Coronary artery (tissue), 2 donors: Measurements from ENCODE around the gene ZNF101.

Source experiments
- DNase-seq: peaks from one replicate; pipeline ENCODE4 v3.0.0-alpha.2; 2017; ENCODE audit warnings: low spot score
- H3K27ac ChIP-seq, 2 donors: fragments of 200-600 bp; sonication (generic); one replicate each; pipeline ENCODE4 v1.5.1; 2016 to 2019
- H3K4me3 ChIP-seq: fragments of 200-600 bp; sonication (generic); 2 replicates; pipeline ENCODE4 v1.5.1; 2016; ENCODE audit warnings: mild to moderate bottlenecking, moderate library complexity
- CTCF ChIP-seq: fragments of 200-600 bp; sonication (generic); IDR thresholded peaks from one replicate; pipeline ENCODE4 v1.5.1; 2019; ENCODE audit warnings: antibody characterized with exemption

The ZNF101 gene

GRCh38 chr19:19721896-19722295 lies 53.3 kb downstream of the ZNF101 start:
- DNase-seq: no peak
- TF ChIP-seq CTCF: no peak
- H3K27ac ChIP-seq: no peak overlapping the region
- no peak overlapping the region for H3K4me3 ChIP-seq

- no peak for TF ChIP-seq CTCF
- peak; percentile 92 for DNase-seq
- peak within 1 kb of the TSS; percentile 89 for H3K4me3 ChIP-seq
- peak within 1 kb of the TSS; percentile 66 to 84 for H3K27ac ChIP-seq
These were observed 64.2 kb downstream of the ZNF101 start, which contains the start of gene ZNF14 for GRCh38 chr19:19732579-19733501. Gene ZNF14, minus strand, starts transcription at chr19:19733112. Its CDS starts 154 bp downstream, at chr19:19732958.
